HG02885 (cell line): ENCODE data around the gene CMTM4.
"Not testable (repeated sequence)": the region's sequence is repeated elsewhere in the genome, so short reads cannot be mapped to it uniquely, and the experiment has no call there.

Experiments used
- ATAC-seq: cut with Tn5 transposase; IDR thresholded peaks from one replicate; pipeline ENCODE4 v1.9.1; 2021; ENCODE audit warnings: mild to moderate bottlenecking; ENCODE audit not compliant: unreplicated experiment, poor library complexity

CMTM4 gene

GRCh38 chr16:66706506-66706880, 9.9 kb upstream of the CMTM4 start:
- ATAC-seq, result no peak

- ATAC-seq, result no peak
Measured at GRCh38 chr16:66705790-66706505, 9.4 kb upstream of the CMTM4 start.

DNA sequence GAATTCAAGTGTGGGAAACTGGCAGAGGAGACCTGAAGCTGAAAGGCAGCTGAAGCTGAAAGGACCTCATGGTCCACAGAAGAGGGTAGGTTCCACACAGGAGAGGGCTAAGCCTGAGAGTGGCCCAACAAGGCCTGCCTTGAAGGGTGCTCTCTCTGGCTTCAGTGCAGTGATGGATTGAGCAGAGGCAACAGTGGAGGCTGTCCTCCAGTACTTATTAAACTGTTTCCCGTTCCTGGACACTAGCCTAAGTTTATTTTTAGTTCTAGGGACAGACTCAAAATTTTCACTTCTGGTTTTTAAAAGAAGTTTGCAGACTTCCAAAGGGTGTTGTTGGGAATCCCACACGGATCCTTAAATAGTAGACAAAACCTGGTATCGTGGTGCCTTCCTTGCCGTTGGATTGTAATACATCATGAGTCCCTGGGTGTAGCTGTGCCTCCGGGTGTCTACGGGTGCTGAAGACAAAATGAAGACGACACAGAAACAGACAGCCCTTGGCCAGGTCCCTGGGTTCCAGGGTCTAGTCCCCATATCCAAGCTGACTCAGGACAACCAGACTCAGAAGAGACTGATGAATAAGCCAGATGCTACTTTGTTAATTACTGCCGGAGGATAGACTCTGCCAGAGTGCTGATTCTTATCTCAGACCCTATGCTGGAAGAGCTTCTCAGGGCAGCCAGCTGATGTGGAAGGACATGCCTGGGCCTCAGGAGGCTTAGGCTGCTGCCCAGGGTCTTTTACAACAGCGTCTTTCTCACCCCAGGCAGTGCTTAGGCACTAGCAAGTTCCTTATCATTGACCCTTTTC, 7.1 kb upstream of the CMTM4 start:
- no peak for ATAC-seq

DNA sequence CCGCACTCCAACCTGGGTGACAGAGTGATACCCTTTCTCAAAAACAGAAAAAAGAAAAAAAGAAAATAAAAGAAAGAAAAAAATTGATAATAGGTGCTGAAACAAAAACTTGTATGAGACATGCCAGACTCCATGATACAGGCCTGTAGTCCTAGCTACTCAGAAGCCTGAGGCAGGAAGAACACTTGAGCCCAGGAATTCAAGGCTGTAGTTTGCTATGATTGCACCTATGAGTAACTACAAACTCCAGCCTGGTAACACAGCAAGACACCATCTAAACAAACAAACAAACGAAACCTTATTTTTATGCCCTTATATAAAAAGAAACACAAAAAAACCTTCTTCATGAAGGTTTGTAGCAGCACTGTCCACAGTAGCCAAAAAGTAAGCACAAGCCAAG, 5.0 kb upstream of the CMTM4 start:
- ATAC-seq, result no peak

- ATAC-seq, result no peak
Measured at GRCh38 chr16:66701026-66701425, 4.5 kb upstream of the CMTM4 start.

DNA sequence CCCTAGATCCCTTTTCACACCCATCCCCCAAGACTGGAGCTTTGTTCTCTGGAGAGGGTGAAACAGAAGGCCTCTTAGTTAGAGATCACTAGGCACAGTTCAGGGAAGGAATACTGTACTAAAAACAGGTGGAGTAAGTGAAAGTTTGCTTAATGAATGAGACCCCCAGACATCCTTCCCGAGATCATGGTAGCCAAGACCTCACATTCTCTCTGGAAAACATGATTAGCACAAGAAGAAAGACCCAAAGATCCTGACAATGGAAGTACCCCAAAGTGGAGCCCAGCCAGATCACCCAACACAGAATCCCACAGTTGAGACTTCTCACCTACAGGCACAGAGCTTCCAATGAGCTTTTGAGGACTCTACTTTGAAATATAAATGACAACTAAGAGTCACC, 3.4 kb upstream of the CMTM4 start:
- no peak for ATAC-seq

DNA sequence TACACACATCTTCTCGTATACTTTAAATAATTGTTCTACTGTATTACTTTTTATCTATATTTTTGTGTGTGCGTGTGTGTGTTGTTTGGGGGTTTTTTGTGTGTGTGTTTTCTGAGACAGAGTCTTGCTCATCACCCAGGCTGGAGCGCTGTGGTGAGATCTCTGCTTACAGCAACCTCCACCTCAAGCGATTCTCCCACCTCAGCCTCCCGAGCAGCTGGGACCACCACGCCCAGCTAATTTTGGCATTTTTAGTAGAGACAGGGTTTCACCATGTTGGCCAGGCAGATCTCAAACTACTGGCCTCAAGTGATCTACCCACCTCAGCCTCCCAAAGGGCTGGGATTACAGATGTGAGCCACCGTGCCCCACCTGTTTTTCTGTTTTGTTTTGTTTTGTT, 1.5 kb upstream of the CMTM4 start:
- ATAC-seq, result no peak

- peak; percentile 52 for ATAC-seq
Measured at GRCh38 chr16:66695935-66696668, 441 bp downstream of the CMTM4 start.

DNA sequence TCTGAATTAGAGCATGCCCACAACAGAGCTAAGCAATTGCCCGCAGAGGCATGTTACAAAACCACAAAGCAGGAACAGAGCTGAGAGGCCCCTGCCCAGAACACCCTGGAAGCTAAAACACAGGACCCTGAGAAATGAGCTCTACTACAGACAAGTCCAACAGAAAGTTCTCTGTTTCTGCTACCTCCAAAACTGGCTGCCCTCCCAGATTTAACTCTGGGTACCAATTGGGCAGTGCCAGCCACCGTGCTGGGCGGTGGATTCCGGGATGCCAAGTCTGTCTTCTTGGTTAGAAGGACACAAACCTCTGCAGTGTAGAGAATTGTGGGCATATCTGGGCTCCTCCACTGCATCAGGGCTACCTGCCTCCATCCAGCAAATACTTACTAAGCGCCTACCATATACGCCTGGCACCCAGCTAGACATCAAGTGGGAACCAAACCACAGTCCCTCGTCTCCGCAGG, 1.0 kb downstream of the CMTM4 start:
- no peak for ATAC-seq

DNA sequence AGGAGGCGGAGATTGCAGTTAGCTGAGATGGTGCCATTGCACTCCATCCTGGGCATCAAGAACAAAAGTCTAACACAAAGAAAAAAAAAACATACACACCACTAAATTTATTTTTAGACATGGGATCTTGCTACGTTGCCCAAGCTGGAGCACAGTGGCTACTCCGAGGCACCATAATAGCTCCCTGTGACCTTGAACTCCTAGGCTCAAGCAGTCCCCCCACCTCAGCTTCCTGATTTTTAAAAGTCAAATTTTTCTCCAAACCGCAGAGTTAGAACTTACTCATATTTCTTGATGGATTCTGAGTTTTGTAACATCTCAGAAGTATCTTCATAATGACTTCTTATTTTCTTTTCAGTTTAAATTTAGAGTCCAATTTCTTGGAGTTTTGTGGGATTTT, 3.4 kb downstream of the CMTM4 start:
- ATAC-seq, result no peak

GRCh38 chr16:66692341-66692740, 4.2 kb downstream of the CMTM4 start:
- no peak for ATAC-seq

- no peak for ATAC-seq
Measured at GRCh38 chr16:66691234-66691633, 5.3 kb downstream of the CMTM4 start.

- no peak for ATAC-seq
Measured at GRCh38 chr16:66690106-66690847, 6.3 kb downstream of the CMTM4 start.

GRCh38 chr16:66689282-66689681, 7.3 kb downstream of the CMTM4 start:
- no peak for ATAC-seq

GRCh38 chr16:66687906-66688625, 8.5 kb downstream of the CMTM4 start:
- ATAC-seq, result no peak

DNA sequence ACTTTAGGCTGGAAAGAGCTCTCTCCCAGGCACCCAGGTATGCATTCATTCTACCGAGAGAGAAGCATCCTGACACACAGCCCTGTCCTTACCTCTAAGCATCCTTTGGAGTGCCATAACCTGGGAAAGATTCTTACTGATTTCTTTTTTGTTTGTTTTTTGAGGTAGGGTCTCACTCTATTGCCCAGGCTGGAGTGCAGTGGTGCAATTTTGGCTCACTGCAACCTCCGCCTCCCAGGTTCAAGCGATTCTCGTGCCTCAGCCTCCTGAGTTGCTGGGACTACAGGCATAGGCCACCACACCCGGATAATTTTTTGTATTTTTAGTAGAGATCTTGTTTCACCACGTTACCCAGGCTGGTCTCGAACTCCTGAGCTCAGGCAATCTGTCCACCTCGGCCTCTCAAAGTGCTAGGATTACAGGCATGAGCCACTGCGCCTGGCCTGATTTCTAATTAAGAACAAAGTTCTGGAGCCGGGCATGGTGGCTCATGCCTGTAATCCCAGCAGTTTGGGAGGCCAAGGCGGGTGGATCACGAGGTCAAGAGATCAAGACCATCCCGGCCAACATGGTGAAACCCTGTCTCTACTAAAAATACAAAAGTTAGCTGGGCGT, 10.9 kb downstream of the CMTM4 start:
- ATAC-seq, result not testable (repeated sequence)

GRCh38 chr16:66682271-66682670, 14.3 kb downstream of the CMTM4 start:
- ATAC-seq, result no peak

GRCh38 chr16:66681676-66682075, 14.9 kb downstream of the CMTM4 start:
- ATAC-seq, result no peak

DNA sequence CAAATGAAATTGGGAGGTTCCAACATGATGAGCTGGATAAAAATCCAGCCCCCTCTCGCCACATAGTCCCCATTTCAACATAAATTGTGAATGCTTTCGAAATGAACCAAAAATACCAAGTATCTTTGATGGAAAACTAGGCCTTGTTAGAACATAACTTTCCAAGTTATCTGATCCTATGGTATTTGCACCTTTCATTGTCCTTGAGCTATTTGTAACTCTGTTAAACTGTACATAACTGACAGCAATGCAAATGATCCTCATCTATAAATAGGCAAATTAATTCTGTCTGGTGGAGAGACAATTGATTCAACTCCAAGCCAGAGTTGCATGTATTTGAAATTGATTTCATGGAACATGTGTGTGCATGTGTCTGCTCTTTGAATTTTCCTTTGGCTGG, 18.2 kb downstream of the CMTM4 start:
- no peak for ATAC-seq
